COLO668 (cell line): ENCODE measurements around the gene TMEM248.
"Not testable (repeated sequence)": the region's sequence is repeated elsewhere in the genome, so short reads cannot be mapped to it uniquely, and the experiment has no call there.

Experiments
- DNase-seq: peaks from one replicate; lab custom pipeline; 2025; ENCODE audit not compliant: unreplicated experiment; lab: John Stamatoyannopoulos, UW

TMEM248 gene

DNA sequence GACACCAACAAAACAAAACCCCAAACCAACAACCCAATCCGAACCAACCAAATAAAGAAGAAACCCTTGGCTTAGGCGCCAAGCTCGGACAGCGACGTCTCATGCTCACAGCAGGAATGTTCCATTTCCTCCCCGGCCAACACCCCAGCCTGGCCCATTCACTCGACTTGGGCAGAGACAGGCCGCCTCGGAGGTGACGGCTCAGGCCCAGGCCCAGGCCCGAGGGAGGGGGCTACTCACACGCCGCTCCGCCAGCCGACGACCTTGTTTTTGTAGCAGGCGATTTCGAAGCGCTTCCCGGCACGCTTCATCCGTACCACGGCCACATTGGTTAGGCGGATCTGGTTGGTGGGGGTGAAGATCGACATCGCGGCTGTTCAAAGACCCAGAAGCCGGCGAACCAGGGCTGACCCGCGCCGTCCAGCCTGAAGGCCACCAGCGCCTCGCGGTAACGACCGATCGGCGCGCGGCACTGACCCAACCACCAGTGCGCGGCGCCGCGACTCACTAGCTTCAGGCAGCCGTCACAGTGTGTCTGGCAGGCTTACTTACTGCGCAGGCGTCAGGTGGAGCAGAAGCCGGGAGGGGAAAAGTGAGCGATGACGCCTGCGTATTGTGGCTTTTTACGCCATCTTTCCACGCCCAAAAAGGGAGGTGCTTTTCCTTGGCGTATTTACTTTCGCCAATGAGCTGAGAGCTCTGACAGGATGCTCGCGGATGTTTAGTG, 74.2 kb downstream of the TMEM248 start, which contains the start of gene SBDS:
SBDS (minus strand) TSS at position 537 of the 727 bp plus-strand sequence; CDS start at position 368, 169 bp downstream.
- peak; percentile 95 for DNase-seq

DNA sequence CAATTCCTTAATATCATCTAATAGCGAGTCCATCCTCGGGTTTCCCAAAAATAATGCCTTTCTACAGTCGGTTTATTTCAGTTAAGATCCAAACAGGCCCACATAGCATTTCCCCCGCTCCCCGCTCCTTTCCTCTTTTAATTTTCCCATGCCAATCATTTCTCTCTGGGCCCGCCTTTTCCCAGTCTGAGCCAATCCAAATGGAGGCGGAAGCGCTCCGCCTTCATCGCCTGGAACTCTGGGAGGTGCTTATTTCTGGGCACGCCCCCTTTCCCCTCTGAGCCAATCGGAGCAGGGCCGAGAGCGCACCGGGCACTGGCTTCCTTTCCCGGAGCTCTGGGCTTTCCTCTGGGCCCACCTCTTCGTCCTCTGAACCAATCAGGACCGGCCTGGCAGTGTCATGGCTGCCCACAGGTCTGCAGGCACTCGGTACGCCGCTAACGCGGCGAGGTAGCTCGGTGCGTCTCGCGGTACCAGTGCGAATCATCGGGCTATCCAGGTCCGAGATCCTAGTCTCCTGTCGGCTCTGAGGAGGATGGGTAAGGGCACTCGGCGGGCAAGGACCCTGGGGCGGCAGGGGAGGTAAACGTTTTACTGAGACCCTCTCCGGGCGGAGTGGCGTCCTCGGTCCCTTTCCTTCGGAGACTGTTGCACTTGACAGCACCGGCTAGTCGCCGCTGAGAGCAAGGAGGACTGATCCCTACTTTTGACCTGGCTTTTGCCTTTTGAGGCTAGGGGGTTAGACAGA, 75.6 kb downstream of the TMEM248 start, which contains the start of gene TYW1:
TYW1 (plus strand) TSS at position 390 of the 748 bp plus-strand sequence; CDS start at position 536, 146 bp downstream.
- DNase-seq = peak; percentile 96

- not testable (repeated sequence) for DNase-seq
These were observed 79.7 kb downstream of the TMEM248 start for GRCh38 chr7:67000601-67001258.

- DNase-seq = not testable (repeated sequence)
These were observed 83.1 kb downstream of the TMEM248 start for GRCh38 chr7:67004145-67004544.

DNA sequence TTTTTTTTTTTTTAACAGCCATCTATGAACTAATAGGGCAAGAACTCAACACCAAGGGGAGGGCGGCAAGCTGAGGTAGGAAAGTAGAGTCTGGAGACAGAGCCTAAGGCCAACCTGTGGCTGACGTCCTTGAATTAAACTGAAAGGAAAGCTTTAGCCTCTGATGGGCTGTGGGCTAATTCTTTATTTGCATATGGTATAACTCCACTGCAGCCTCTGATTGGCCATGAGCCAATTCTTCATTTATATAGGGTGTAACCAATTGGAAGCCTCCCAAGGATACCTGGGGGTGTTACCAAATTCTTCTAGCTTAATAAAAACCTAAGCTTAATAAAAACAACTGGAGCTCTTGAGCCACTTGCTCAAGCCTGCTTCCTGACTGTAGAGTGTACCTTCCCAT, 85.9 kb downstream of the TMEM248 start:
- no peak for DNase-seq
